Tibial nerve (tissue), 4 donors: Measurements from ENCODE around the gene PNLDC1. TPM values are rescaled to one million over a fixed set of nuclear protein-coding genes. Genes with fewer than 3 reads are reported as not detected.
A peak's percentile ranks its signal among the peaks of the same experiment; 100 is the strongest.

ENCODE experiments used
- DNase-seq, 2 donors: peaks; one replicate each; pipeline ENCODE4 v3.0.0-alpha.2; 2019; ENCODE audit warnings: low spot score in 2 of 2
- H3K27ac ChIP-seq, 4 donors: fragments of 200-600 bp; sonication (generic) in 3 of 4; one replicate each; pipeline ENCODE4 v1.5.1; 2017 to 2019; ENCODE audit warnings: mild to moderate bottlenecking in 1 of 4
- H3K27me3 ChIP-seq, 2 donors: fragments of 200-600 bp; sonication (generic) in 1 of 2; one replicate each; pipeline versions ENCODE4 v1.5.1 to v1.6.0; 2017 to 2019
- H3K36me3 ChIP-seq, 3 donors: fragments of 200-600 bp; sonication (generic); one replicate each; pipeline ENCODE4 v1.5.1; 2018 to 2019
- H3K4me1 ChIP-seq, 4 donors: fragments of 200-600 bp; sonication (generic) in 3 of 4; one replicate each; pipeline ENCODE4 v1.5.1; 2017 to 2019
- H3K4me3 ChIP-seq, 4 donors: fragments of 200-600 bp; sonication (generic) in 3 of 4; one replicate each; pipeline ENCODE4 v1.5.1; 2017 to 2019; ENCODE audit warnings: mild to moderate bottlenecking in 1 of 4, moderate library complexity in 1 of 4
- H3K9me3 ChIP-seq, 4 donors: fragments of 200-600 bp; sonication (generic) in 3 of 4; one replicate each; pipeline ENCODE4 v1.5.1; 2017 to 2019
- CTCF ChIP-seq, 5 experiments: fragments of 200-600 bp in 3 of 5; fragments of 450-650 bp in 2 of 5; sonication (generic) in 3 of 5; IDR thresholded peaks; one replicate each; pipeline ENCODE4 v1.5.1; 2016 to 2019; ENCODE audit warnings: antibody characterized with exemption in 5 of 5, mild to moderate bottlenecking in 3 of 5, moderate library complexity in 2 of 5
- EP300 ChIP-seq, 2 donors: sonication (generic); formaldehyde crosslinking; IDR thresholded peaks; one replicate each; pipeline ENCODE4 v1.6.1; 2017; ENCODE audit warnings: antibody characterized with exemption in 2 of 2, mild to moderate bottlenecking in 1 of 2
- POLR2A ChIP-seq, 2 donors: fragments of 450-650 bp; IDR thresholded peaks; one replicate each; pipeline ENCODE4 v1.6.1; 2017; ENCODE audit warnings: antibody characterized with exemption in 2 of 2, mild to moderate bottlenecking in 2 of 2, moderate library complexity in 2 of 2
- WGBS, 2 donors: methylation state at CpG; one replicate each; pipeline ENCODE4 v1.1.5; 2018; 5-methylcytosine and 5-hydroxymethylcytosine counted together
- total RNA-seq, 4 donors: library from RNA; depleted of rRNA; stranded (reverse); fragments of >200 nt; gene quantifications; one replicate each; pipeline ENCODE4 v1.1.0, GENCODE V29; 2016

Gene PNLDC1
- total RNA-seq, 4 donors from 2014 or later: 1.1 TPM; not detected in 3

DNA sequence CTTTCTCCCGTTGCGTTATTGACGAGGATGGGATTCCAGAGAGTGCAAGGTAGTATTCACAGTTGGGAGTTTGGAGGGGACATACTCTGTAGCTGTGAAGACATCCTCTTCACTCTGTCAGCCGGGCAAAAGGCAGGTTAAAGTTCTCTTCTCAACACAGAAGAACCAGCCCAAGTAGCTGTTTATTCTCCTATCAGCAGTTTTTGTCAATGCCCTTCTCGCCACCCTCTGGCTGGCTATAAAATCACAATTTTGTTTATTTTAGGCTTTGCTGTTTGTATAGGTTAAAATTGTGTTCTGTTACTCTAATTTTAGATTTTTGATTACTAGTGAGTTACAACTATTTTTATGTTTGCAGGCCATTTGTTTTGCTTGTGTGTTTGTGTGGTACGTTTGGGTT is 52.8 kb downstream of the PNLDC1 start:
- Histone ChIP-seq H3K27ac (no peak overlapping the region), H3K9me3 (peaks cover 0 to 19% (median 0%) of the 10 kb centered on the region in 4 donors), H3K4me3 (no peak overlapping the region), H3K36me3 (no peaks in the 10 kb centered on the region), H3K27me3 (no peaks in the 10 kb centered on the region), H3K4me1 (no peaks in the 10 kb centered on the region)
- DNase-seq: no peak
- WGBS, 2 donors: 40 to 46% methylated on average over 6 of the region's 6 CpGs
- TF ChIP-seq EP300 (IDR thresholded peaks at IDR 0.05): no peak
- no peak for TF ChIP-seq POLR2A (IDR thresholded peaks at IDR 0.05)
- TF ChIP-seq CTCF (IDR thresholded peaks at IDR 0.05): peak in 2 of 5 experiments; percentile 9 to 13

GRCh38 chr6:159853754-159854153 is 53.7 kb downstream of the PNLDC1 start:
- H3K27ac ChIP-seq: peak overlapping the region in 1 of 4 donors; percentile 17
- DNase-seq: no peak
- H3K9me3 ChIP-seq: peaks cover 0 to 14% (median 0%) of the 10 kb centered on the region in 4 donors
- H3K4me1 ChIP-seq: no peaks in the 10 kb centered on the region
- no peak for TF ChIP-seq POLR2A (IDR thresholded peaks at IDR 0.05)
- no peak for TF ChIP-seq CTCF (IDR thresholded peaks at IDR 0.05)
- TF ChIP-seq EP300 (IDR thresholded peaks at IDR 0.05): peak in 1 of 2 donors; percentile 13
- no peaks in the 10 kb centered on the region for H3K36me3 ChIP-seq
- H3K4me3 ChIP-seq: no peak overlapping the region
- H3K27me3 ChIP-seq: no peaks in the 10 kb centered on the region

GRCh38 chr6:159854959-159855358 is 54.9 kb downstream of the PNLDC1 start:
- Histone ChIP-seq H3K27ac (no peak overlapping the region), H3K27me3 (no peaks in the 10 kb centered on the region), H3K36me3 (no peaks in the 10 kb centered on the region), H3K4me3 (no peak overlapping the region), H3K9me3 (peaks cover 0 to 13% (median 0%) of the 10 kb centered on the region in 4 donors), H3K4me1 (no peaks in the 10 kb centered on the region)
- WGBS, 2 donors: 83 to 84% methylated on average over 3 of the region's 3 CpGs
- no peak for DNase-seq
- TF ChIP-seq CTCF (IDR thresholded peaks at IDR 0.05): no peak

- no peaks in the 10 kb centered on the region for H3K27me3 ChIP-seq
- H3K4me3 ChIP-seq: no peak overlapping the region
- H3K27ac ChIP-seq: no peak overlapping the region
- TF ChIP-seq POLR2A (IDR thresholded peaks at IDR 0.05) (no peak), CTCF (IDR thresholded peaks at IDR 0.05) (no peak), EP300 (IDR thresholded peaks at IDR 0.05) (no peak)
- no peak for DNase-seq
- H3K4me1 ChIP-seq: no peaks in the 10 kb centered on the region
- H3K36me3 ChIP-seq: no peaks in the 10 kb centered on the region
- H3K9me3 ChIP-seq: peaks cover 0 to 13% (median 0%) of the 10 kb centered on the region in 4 donors
- 88 to 89% methylated on average over 1 of the region's 1 CpG for WGBS, 2 donors
These were observed 58.2 kb downstream of the PNLDC1 start for GRCh38 chr6:159858259-159858658.

DNA sequence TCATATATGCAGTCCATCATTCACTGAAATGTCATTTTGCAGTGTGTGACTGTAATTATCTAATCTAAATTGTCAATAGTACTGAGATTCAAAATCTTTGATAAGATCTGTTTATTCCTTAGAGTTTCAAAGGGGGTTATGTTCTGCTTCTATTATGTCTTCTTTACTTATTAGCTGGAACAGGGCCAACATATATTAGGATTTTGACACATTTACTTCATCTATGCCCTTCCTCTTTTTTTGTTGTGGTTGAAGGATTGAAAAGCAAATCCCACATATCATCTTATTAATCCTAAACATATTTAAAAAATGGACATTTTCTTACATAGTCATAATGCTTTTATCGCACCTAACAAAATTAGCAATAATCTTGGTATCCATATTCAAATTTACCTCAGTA is 60.4 kb downstream of the PNLDC1 start:
- peaks cover 0 to 13% (median 0%) of the 10 kb centered on the region in 4 donors for H3K9me3 ChIP-seq
- no peak for TF ChIP-seq EP300 (IDR thresholded peaks at IDR 0.05)
- no peak for TF ChIP-seq CTCF (IDR thresholded peaks at IDR 0.05)
- TF ChIP-seq POLR2A (IDR thresholded peaks at IDR 0.05): no peak
- H3K36me3 ChIP-seq: no peaks in the 10 kb centered on the region
- no peak overlapping the region for H3K4me3 ChIP-seq
- WGBS, 2 donors: 87 to 100% methylated on average over 1 of the region's 1 CpG
- DNase-seq: no peak
- H3K27ac ChIP-seq: no peak overlapping the region
- H3K4me1 ChIP-seq: no peaks in the 10 kb centered on the region
- no peaks in the 10 kb centered on the region for H3K27me3 ChIP-seq
